Measurements from ENCODE around the gene CHCT1.
A peak's percentile ranks its signal among the peaks of the same experiment; 100 is the strongest.
"Not testable (repeated sequence)": the region's sequence is repeated elsewhere in the genome, so short reads cannot be mapped to it uniquely, and the experiment has no call there.

CHCT1 gene

GRCh38 chr17:60398227-60398959 lies 23.9 kb upstream of the CHCT1 start:
- DNase-seq (ENCODE audit: low spot score): peak; percentile 74

- no peak for DNase-seq (ENCODE audit: low spot score)
Measured at GRCh38 chr17:60401819-60402218, 20.5 kb upstream of the CHCT1 start.

GRCh38 chr17:60403523-60403810 lies 18.8 kb upstream of the CHCT1 start:
- DNase-seq (ENCODE audit: low spot score): no peak

GRCh38 chr17:60403962-60404361 lies 18.3 kb upstream of the CHCT1 start:
- DNase-seq (ENCODE audit: low spot score): no peak

- DNase-seq (ENCODE audit: low spot score): no peak
Measured at GRCh38 chr17:60406887-60407286, 15.4 kb upstream of the CHCT1 start.

GRCh38 chr17:60410001-60410400 lies 12.3 kb upstream of the CHCT1 start:
- no peak for DNase-seq (ENCODE audit: low spot score)

GRCh38 chr17:60412701-60413100 lies 9.6 kb upstream of the CHCT1 start:
- DNase-seq (ENCODE audit: low spot score): no peak

- no peak for DNase-seq (ENCODE audit: low spot score)
Measured at GRCh38 chr17:60415146-60415545, 7.1 kb upstream of the CHCT1 start.

- no peak for DNase-seq (ENCODE audit: low spot score)
Measured at GRCh38 chr17:60416368-60416925, 5.8 kb upstream of the CHCT1 start.

GRCh38 chr17:60419003-60419402 lies 3.3 kb upstream of the CHCT1 start:
- not testable (repeated sequence) for DNase-seq (ENCODE audit: low spot score)

- not testable (repeated sequence) for DNase-seq (ENCODE audit: low spot score)
Measured at GRCh38 chr17:60419875-60420274, 2.4 kb upstream of the CHCT1 start.

GRCh38 chr17:60421273-60422161 lies 772 bp upstream of the CHCT1 start:
- DNase-seq (ENCODE audit: low spot score): peak; percentile 82

- DNase-seq (ENCODE audit: low spot score): no peak
Measured at GRCh38 chr17:60423865-60424264, 1.6 kb downstream of the CHCT1 start.

- no peak for DNase-seq (ENCODE audit: low spot score)
Measured at GRCh38 chr17:60425626-60426025, 3.3 kb downstream of the CHCT1 start.

GRCh38 chr17:60426596-60426995 lies 4.3 kb downstream of the CHCT1 start:
- DNase-seq (ENCODE audit: low spot score): no peak

GRCh38 chr17:60428491-60428890 lies 6.2 kb downstream of the CHCT1 start:
- not testable (repeated sequence) for DNase-seq (ENCODE audit: low spot score)

- not testable (repeated sequence) for DNase-seq (ENCODE audit: low spot score)
Measured at GRCh38 chr17:60430561-60430960, 8.3 kb downstream of the CHCT1 start.

- DNase-seq (ENCODE audit: low spot score): not testable (repeated sequence)
Measured at GRCh38 chr17:60433021-60433997, 11.0 kb downstream of the CHCT1 start.

- DNase-seq (ENCODE audit: low spot score): peak; percentile 72
Measured at GRCh38 chr17:60435244-60436167, 13.2 kb downstream of the CHCT1 start.

- DNase-seq (ENCODE audit: low spot score): no peak
Measured at GRCh38 chr17:60436676-60437075, 14.4 kb downstream of the CHCT1 start.

- DNase-seq (ENCODE audit: low spot score): no peak
Measured at GRCh38 chr17:60439501-60439900, 17.2 kb downstream of the CHCT1 start.

Data from germinal center (tissue), 1 donor.